WERI-Rb-1 (cell line): ENCODE data around the gene GOLGB1.
"Not testable (repeated sequence)": the region's sequence is repeated elsewhere in the genome, so short reads cannot be mapped to it uniquely, and the experiment has no call there.

Experiments
- DNase-seq: peaks from one replicate; pipeline ENCODE4 v3.0.0-alpha.2; 2020
- H3K27ac ChIP-seq: fragments of 250-450 bp; sonication (Bioruptor Pico); 2 replicates; pipeline ENCODE4 v1.5.1; 2020; ENCODE audit warnings: mild to moderate bottlenecking, moderate library complexity
- H3K27me3 ChIP-seq: fragments of 250-450 bp; sonication (Bioruptor Pico); 2 replicates; pipeline ENCODE4 v1.5.1; 2021; ENCODE audit warnings: mild to moderate bottlenecking, low read depth, moderate library complexity; ENCODE audit not compliant: insufficient read depth, severe bottlenecking
- H3K36me3 ChIP-seq: fragments of 250-450 bp; sonication (Bioruptor Pico); 2 replicates; pipeline ENCODE4 v1.5.1; 2020; ENCODE audit warnings: mild to moderate bottlenecking, moderate library complexity
- H3K4me3 ChIP-seq: 2 replicates; pipeline ENCODE4 v1.5.1; 2011; ENCODE audit warnings: low read depth, mild to moderate bottlenecking, control low read depth, low read length
- H3K9me3 ChIP-seq: fragments of 250-450 bp; sonication (Bioruptor Pico); 2 replicates; pipeline ENCODE4 v1.5.1; 2021; ENCODE audit warnings: mild to moderate bottlenecking, moderate library complexity; ENCODE audit not compliant: severe bottlenecking
- CTCF ChIP-seq: IDR thresholded peaks from 2 replicates; pipeline ENCODE4 v1.5.1; 2011; ENCODE audit warnings: low read depth, mild to moderate bottlenecking, control low read depth, inconsistent platforms, low read length

The GOLGB1 gene

GRCh38 chr3:121692010-121692699 is 57.4 kb downstream of the GOLGB1 start:
- H3K27ac ChIP-seq: no peak overlapping the region
- H3K9me3 ChIP-seq: peaks cover 4% of the 10 kb centered on the region
- H3K36me3 ChIP-seq: peaks cover 69% of the 10 kb centered on the region
- no peak for DNase-seq
- H3K27me3 ChIP-seq: no peaks in the 10 kb centered on the region
- TF ChIP-seq CTCF: no peak
- H3K4me3 ChIP-seq: no peak overlapping the region

- no peak overlapping the region for H3K4me3 ChIP-seq
- no peak overlapping the region for H3K27ac ChIP-seq
- H3K27me3 ChIP-seq: no peaks in the 10 kb centered on the region
- H3K36me3 ChIP-seq: peaks cover 67% of the 10 kb centered on the region
- H3K9me3 ChIP-seq: peaks cover 4% of the 10 kb centered on the region
- DNase-seq: no peak
- no peak for TF ChIP-seq CTCF
Observed at GRCh38 chr3:121690777-121691405, 58.6 kb downstream of the GOLGB1 start.

DNA sequence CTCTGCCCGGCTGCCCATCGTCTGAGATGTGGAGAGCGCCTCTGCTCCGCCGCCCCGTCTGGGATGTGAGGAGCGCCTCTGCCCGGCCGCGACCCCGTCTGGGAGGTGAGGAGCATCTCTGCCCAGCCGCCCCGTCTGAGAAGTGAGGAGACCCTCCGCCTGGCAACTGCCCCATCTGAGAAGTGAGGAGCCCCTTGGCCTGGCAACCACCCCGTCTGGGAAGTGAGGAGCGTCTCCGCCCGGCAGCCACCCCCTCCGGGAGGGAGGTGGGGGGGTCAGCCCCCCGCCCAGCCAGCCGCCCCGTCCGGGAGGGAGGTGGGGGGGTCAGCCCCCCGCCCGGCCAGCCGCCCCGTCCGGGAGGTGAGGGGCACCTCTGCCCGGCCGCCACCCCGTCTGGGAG is 60.8 kb downstream of the GOLGB1 start:
- H3K36me3 ChIP-seq: peaks cover 62% of the 10 kb centered on the region

DNA sequence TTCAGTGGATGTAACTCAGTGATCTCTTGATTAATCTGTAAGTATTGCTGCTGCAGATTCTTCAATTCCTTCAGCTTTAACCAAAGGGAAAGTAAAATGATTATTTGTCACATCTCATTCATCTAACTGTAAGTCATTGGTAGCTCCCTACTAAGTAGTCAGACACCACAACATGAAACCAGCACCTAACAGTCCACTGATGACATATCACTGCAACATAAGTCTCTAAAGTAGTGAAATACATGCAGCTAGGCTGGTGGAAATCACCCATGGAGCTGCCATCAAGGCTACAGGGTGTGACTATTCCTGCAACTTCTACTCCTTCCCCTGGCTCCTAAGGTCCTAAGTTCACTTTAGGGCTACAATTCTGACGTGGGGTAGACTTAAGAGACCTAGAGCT is 67.7 kb downstream of the GOLGB1 start:
- H3K4me3 ChIP-seq: no peak overlapping the region
- no peak overlapping the region for H3K27ac ChIP-seq
- no peak for DNase-seq
- no peaks in the 10 kb centered on the region for H3K27me3 ChIP-seq
- no peaks in the 10 kb centered on the region for H3K9me3 ChIP-seq
- peaks cover 74% of the 10 kb centered on the region for H3K36me3 ChIP-seq
- TF ChIP-seq CTCF: no peak

More for the DNA sequence above, 60.8 kb downstream of the GOLGB1 start:
- not testable (repeated sequence) for DNase-seq, H3K27ac ChIP-seq, H3K27me3 ChIP-seq, H3K4me3 ChIP-seq, H3K9me3 ChIP-seq

DNA sequence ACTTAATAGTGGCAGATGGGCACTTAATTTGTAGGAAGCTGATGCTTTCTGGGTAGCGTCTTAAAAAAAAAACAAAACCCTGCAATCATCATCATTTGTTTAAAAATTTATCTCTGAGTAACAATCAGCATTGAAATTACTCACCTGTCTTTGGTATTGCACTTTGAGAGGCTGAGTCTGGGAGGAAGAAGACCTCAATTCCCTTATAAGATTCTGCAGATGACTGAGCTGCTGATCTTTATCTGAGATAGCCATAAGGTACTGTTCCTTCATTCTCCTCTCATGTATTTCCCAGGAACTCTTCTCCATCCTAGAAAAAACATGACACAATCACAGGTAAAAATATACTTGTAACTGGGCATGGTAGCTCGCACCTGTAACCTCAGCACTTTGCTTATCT is 72.4 kb downstream of the GOLGB1 start:
- TF ChIP-seq CTCF: no peak
- Histone ChIP-seq H3K36me3 (peaks cover 89% of the 10 kb centered on the region), H3K27me3 (no peaks in the 10 kb centered on the region), H3K4me3 (no peak overlapping the region), H3K9me3 (no peaks in the 10 kb centered on the region), H3K27ac (no peak overlapping the region)
- DNase-seq: no peak

DNA sequence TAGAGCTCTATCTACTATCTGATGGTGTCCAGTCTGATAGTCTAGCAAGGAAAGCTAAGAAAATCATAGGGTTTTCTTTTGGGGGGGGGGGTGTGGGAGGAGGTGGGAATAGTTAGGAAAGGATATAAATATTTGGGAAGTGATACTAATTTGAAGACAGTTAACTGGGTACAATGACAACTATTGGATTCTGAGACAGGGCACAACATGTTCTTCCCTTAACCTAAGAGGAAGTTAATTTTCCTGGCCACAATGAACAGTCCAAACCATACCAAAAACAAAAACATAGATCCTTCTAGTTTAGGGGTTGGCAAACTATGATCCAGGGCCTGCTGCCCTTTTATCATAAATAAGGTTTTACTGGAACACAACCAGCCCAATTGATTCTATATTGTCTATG is 78.9 kb downstream of the GOLGB1 start:
- Histone ChIP-seq H3K4me3 (no peak overlapping the region), H3K9me3 (no peaks in the 10 kb centered on the region), H3K27me3 (no peaks in the 10 kb centered on the region), H3K27ac (no peak overlapping the region), H3K36me3 (peaks cover 81% of the 10 kb centered on the region)
- no peak for TF ChIP-seq CTCF
- DNase-seq: no peak
